Retinal pigment epithelial cell (primary cell): Measurements from ENCODE around the gene MROH2A.

Source experiments
- DNase-seq: peaks from one replicate; pipeline ENCODE4 v3.0.0-alpha.2; 2010; ENCODE audit warnings: low read depth
- H3K4me3 ChIP-seq: 2 replicates; pipeline ENCODE4 v1.5.1; 2011; ENCODE audit warnings: mild to moderate bottlenecking, low read length, control low read depth, moderate library complexity
- CTCF ChIP-seq: conservative IDR thresholded peaks from 2 replicates; pipeline ENCODE4 v1.5.1; 2011; ENCODE audit warnings: low read depth, low read length, control low read depth, inconsistent platforms

Gene MROH2A

GRCh38 chr2:233828546-233829192, 50.5 kb downstream of the MROH2A start:
- TF ChIP-seq CTCF = no peak
- DNase-seq = no peak
- no peak overlapping the region for H3K4me3 ChIP-seq

GRCh38 chr2:233829193-233830110, 51.3 kb downstream of the MROH2A start:
- no peak for TF ChIP-seq CTCF
- H3K4me3 ChIP-seq = no peak overlapping the region
- DNase-seq = no peak

GRCh38 chr2:233830111-233830802, 52.1 kb downstream of the MROH2A start:
- no peak overlapping the region for H3K4me3 ChIP-seq
- no peak for DNase-seq
- no peak for TF ChIP-seq CTCF

- no peak for DNase-seq
- TF ChIP-seq CTCF = no peak
- H3K4me3 ChIP-seq = no peak overlapping the region
Measured at GRCh38 chr2:233831011-233831721, 53.0 kb downstream of the MROH2A start.

- DNase-seq = no peak
- H3K4me3 ChIP-seq = no peak overlapping the region
- no peak for TF ChIP-seq CTCF
Measured at GRCh38 chr2:233831861-233832260, 53.7 kb downstream of the MROH2A start.

GRCh38 chr2:233832414-233832813, 54.3 kb downstream of the MROH2A start:
- TF ChIP-seq CTCF = no peak
- no peak overlapping the region for H3K4me3 ChIP-seq
- no peak for DNase-seq
